Measurements from ENCODE around the gene AMIGO2.

- TF ChIP-seq CTCF (IDR thresholded peaks at IDR 0.05) (no peak), POLR2A (IDR thresholded peaks at IDR 0.05; ENCODE audit: low read depth) (no peak), POLR2AphosphoS5 (IDR thresholded peaks at IDR 0.05) (no peak), EP300 (IDR thresholded peaks at IDR 0.05) (no peak)
Observed at GRCh38 chr12:47085815-47086252, 6.1 kb upstream of the AMIGO2 start.

Measured in esophagus muscularis mucosa (tissue), 4 donors.